GM19193 (cell line): ENCODE measurements around the gene RAC2.

Source experiments
- POLR2A ChIP-seq: IDR thresholded peaks from 4 replicates; pipeline ENCODE4 v1.6.1; 2011; ENCODE audit not compliant: insufficient read depth, insufficient read length; ENCODE audit errors: extremely low read depth

RAC2 gene

GRCh38 chr22:37179622-37180420 is 64.2 kb downstream of the RAC2 start:
- TF ChIP-seq POLR2A, result no peak

GRCh38 chr22:37179126-37179470 is 65.0 kb downstream of the RAC2 start:
- TF ChIP-seq POLR2A, result no peak

GRCh38 chr22:37178350-37179125 is 65.5 kb downstream of the RAC2 start:
- TF ChIP-seq POLR2A, result no peak

GRCh38 chr22:37177755-37178154 is 66.3 kb downstream of the RAC2 start:
- no peak for TF ChIP-seq POLR2A

- no peak for TF ChIP-seq POLR2A
Observed at GRCh38 chr22:37177221-37177620, 66.8 kb downstream of the RAC2 start.

- no peak for TF ChIP-seq POLR2A
Observed at GRCh38 chr22:37176464-37177061, 67.5 kb downstream of the RAC2 start.

GRCh38 chr22:37175414-37176281 is 68.4 kb downstream of the RAC2 start:
- no peak for TF ChIP-seq POLR2A
